ENCODE results near the gene ANGPTL4.
"Not testable (repeated sequence)": the region's sequence is repeated elsewhere in the genome, so short reads cannot be mapped to it uniquely, and the experiment has no call there.

GRCh38 chr19:8384569-8384968, 20.6 kb downstream of the ANGPTL4 start:
- TF ChIP-seq KDM1A (IDR thresholded peaks at IDR 0.05; ENCODE audit: low read depth); POLR2A (IDR thresholded peaks at IDR 0.05; ENCODE audit: low read length); CTCF (IDR thresholded peaks at IDR 0.05); CBX2 (IDR thresholded peaks at IDR 0.05; ENCODE audit: borderline replicate concordance, low read depth); RFX5 (IDR thresholded peaks at IDR 0.05); HOXA7 (CRISPR knock-in tag; IDR thresholded peaks at IDR 0.05); CEBPB (IDR thresholded peaks at IDR 0.05); RAD21 (conservative IDR thresholded peaks at IDR 0.05 in 1 of 2, IDR thresholded peaks at IDR 0.05 in 1 of 2); BHLHE40 (IDR thresholded peaks at IDR 0.05; ENCODE audit: low read depth, low read length): not testable (repeated sequence)

All from A549 (cell line).